Heart left ventricle (tissue), 16 donors: ENCODE data around the gene BARX1. TPM values are rescaled to one million over a fixed set of nuclear protein-coding genes. Genes with fewer than 3 reads are reported as not detected.
A peak's percentile ranks its signal among the peaks of the same experiment; 100 is the strongest.

ENCODE experiments used
- ATAC-seq, 4 donors: fragments of 200-7000 bp; cut with Tn5 transposase; one replicate each; pipeline ENCODE4 v1.9.1; 2020 to 2022; ENCODE audit warnings: moderate library complexity in 4 of 4, mild to moderate bottlenecking in 3 of 4, moderate number of reproducible peaks in 1 of 4
- DNase-seq, 5 donors: peaks; one replicate each; pipeline ENCODE4 v3.0.0-alpha.2; 2020
- H3K27ac ChIP-seq, 12 donors: fragments of 200-600 bp; sonication (generic) in 4 of 12; one replicate each; pipeline versions ENCODE4 v1.5.0 to v1.8.0; 2016 to 2022; ENCODE audit warnings: mild to moderate bottlenecking in 2 of 12
- H3K27me3 ChIP-seq, 9 donors: fragments of 200-600 bp; sonication (generic) in 2 of 9; one replicate each; pipeline versions ENCODE4 v1.5.1 to v1.8.0; 2016 to 2022; ENCODE audit warnings: mild to moderate bottlenecking in 3 of 9
- H3K36me3 ChIP-seq, 9 donors: fragments of 200-600 bp; sonication (generic) in 2 of 9; one replicate each; pipeline versions ENCODE4 v1.5.0 to v1.8.0; 2018 to 2022; ENCODE audit warnings: mild to moderate bottlenecking in 2 of 9
- H3K4me1 ChIP-seq, 12 donors: fragments of 200-600 bp; sonication (generic) in 4 of 12; one replicate each; pipeline versions ENCODE4 v1.5.0 to v1.8.0; 2016 to 2022; ENCODE audit warnings: mild to moderate bottlenecking in 3 of 12
- H3K4me3 ChIP-seq, 12 donors: fragments of 200-600 bp; sonication (generic) in 4 of 12; one replicate each; pipeline versions ENCODE4 v1.5.0 to v1.8.0; 2017 to 2022; ENCODE audit warnings: mild to moderate bottlenecking in 9 of 12, moderate library complexity in 4 of 12
- H3K9me3 ChIP-seq, 12 donors: fragments of 200-600 bp; sonication (generic) in 4 of 12; one replicate each; pipeline versions ENCODE4 v1.5.0 to v1.8.0; 2016 to 2022; ENCODE audit warnings: mild to moderate bottlenecking in 1 of 12
- CTCF ChIP-seq, 12 donors: fragments of 200-600 bp; sonication (generic) in 4 of 12; IDR thresholded peaks; one replicate each; pipeline versions ENCODE4 v1.5.0 to v1.8.0; 2018 to 2022; ENCODE audit warnings: antibody characterized with exemption in 12 of 12, mild to moderate bottlenecking in 5 of 12
- POLR2A ChIP-seq, 2 donors: fragments of 450-650 bp; IDR thresholded peaks; one replicate each; pipeline ENCODE4 v1.6.1; 2017; ENCODE audit warnings: antibody characterized with exemption in 2 of 2, mild to moderate bottlenecking in 2 of 2, moderate library complexity in 2 of 2
- WGBS, 4 donors: extraction: QIAGEN DNeasy Blood & Tissue Kit in 2 of 4; methylation state at CpG; one replicate each; pipeline versions ENCODE4 v1.1.5 to v1.1.7; 2013 to 2018; 5-methylcytosine and 5-hydroxymethylcytosine counted together
- intact Hi-C, 10 donors: fragments of 100-400 bp; cut with DNase I; formaldehyde crosslinking; loops; one replicate each; pipeline versions ENCODE4 v1.11.1 to v1.14.2; 2022
- polyA plus RNA-seq, 2 donors: library from polyadenylated mRNA; stranded (reverse); fragments of 200-250 nt; gene quantifications; one replicate each; pipeline ENCODE4 v1.2.3, GENCODE V29; 2013
- total RNA-seq, 9 donors: library from RNA; depleted of rRNA in 2 of 9; stranded (reverse); fragments of >200 nt in 2 of 9; fragmentation: NEBNext Ultra II Directional in 3 of 9; extraction: Animal tissue kit (Norgen Biotek cat#: 25700) in 3 of 9; gene quantifications; one replicate each; pipeline versions ENCODE4 v1.1.0 to v1.2.4, GENCODE V29; 2016 to 2023
- donor health status: ischemic (EF 13 %, LVEDD 7.1; RV severe dilation, severe dysfunction).
- donor health status: healthy with polysubstance abuse.
- donor health status: DM: no; HTN: yes; CAD: no.
- donor health status: DM: no; HTN: no; CAD: no.
- donor health status: ischemic (EF 25% LVEDD 6.9; RV normal size, moderate dysfunction).
- donor health status: ischemic (EF 25% LVEDD 5.7; RV mildly dilated, moderate dysfunction).
- donor health status: healthy.
- donor health status: DM: yes; HTN: yes; CAD: no.
- donor health status: ischemic (EF 35%, LVEDD 5.7; RV mildly dilated, moderate dysfunction).
- donor health status: nonischemic (EF 11% LVEDD 7.7; RV severe dilation, severe dysfunction).
- donor health status: DM: yes; HTN: yes; CAD: no.
- donor health status: PGD.
- donor health status: ischemic (EF 29% LVEDD 5.4; RV normal size, mild dysfunction).
- donor health status: nonischemic (EF 23%, LVEDD 6.1; RV moderate dilation, normal function).

BARX1 gene
- total and polyA plus RNA-seq, 11 donors = not detected

GRCh38 chr9:93952784-93953495, 2.2 kb downstream of the BARX1 start:
- no peaks in the 10 kb centered on the region for H3K36me3 ChIP-seq
- ATAC-seq (no peak), DNase-seq (peak in 1 of 5 donors; percentile 45)
- WGBS, 4 donors = 2 to 7% (median 3%) methylated on average over 10 to 55 of the region's 55 CpGs
- H3K27ac ChIP-seq = no peak overlapping the region
- no peaks in the 10 kb centered on the region for H3K9me3 ChIP-seq
- intact Hi-C loops = loop anchor here in 1 of 10 donors (10.0 kb wide), 1 partner anchor 138 kb away; no protein-coding TSS in a partner anchor
- H3K4me1 ChIP-seq = peaks cover 8 to 66% (median 45%) of the 10 kb centered on the region in 12 donors
- H3K4me3 ChIP-seq = peak overlapping the region in 1 of 12 donors; percentile 7
- peaks cover 75 to 97% (median 95%) of the 10 kb centered on the region in 9 donors for H3K27me3 ChIP-seq
- TF ChIP-seq POLR2A (IDR thresholded peaks at IDR 0.05) (no peak), CTCF (IDR thresholded peaks at IDR 0.05) (no peak)

- TF ChIP-seq CTCF (IDR thresholded peaks at IDR 0.05) (no peak), POLR2A (IDR thresholded peaks at IDR 0.05) (no peak)
- no peak for DNase-seq
- Histone ChIP-seq H3K4me1 (peaks cover 8 to 66% (median 45%) of the 10 kb centered on the region in 12 donors), H3K27me3 (peaks cover 73 to 97% (median 95%) of the 10 kb centered on the region in 9 donors), H3K9me3 (no peaks in the 10 kb centered on the region), H3K36me3 (no peaks in the 10 kb centered on the region), H3K4me3 (peak overlapping the region in 10 of 12 donors; percentile 37 to 61 (median 49)), H3K27ac (no peak overlapping the region)
- ATAC-seq = no peak
- 2 to 5% (median 3%) methylated on average over 32 to 39 of the region's 39 CpGs for WGBS, 4 donors
- intact Hi-C loops = loop anchor here in 1 of 10 donors (10.0 kb wide), 1 partner anchor 137 kb away; no protein-coding TSS in a partner anchor
These were observed 2.9 kb downstream of the BARX1 start for GRCh38 chr9:93952119-93952783.

GRCh38 chr9:93951655-93952118, 3.5 kb downstream of the BARX1 start:
- peaks cover 8 to 66% (median 45%) of the 10 kb centered on the region in 12 donors for H3K4me1 ChIP-seq
- ATAC-seq = no peak
- H3K27ac ChIP-seq = no peak overlapping the region
- peak overlapping the region in 11 of 12 donors; percentile 37 to 61 (median 48) for H3K4me3 ChIP-seq
- peak in 1 of 5 donors; percentile 57 for DNase-seq
- intact Hi-C loops = loop anchor here in 1 of 10 donors (10.0 kb wide), 1 partner anchor 137 kb away; no protein-coding TSS in a partner anchor
- H3K36me3 ChIP-seq = no peaks in the 10 kb centered on the region
- WGBS, 4 donors = 1 to 4% (median 2%) methylated on average over 19 to 39 of the region's 39 CpGs
- TF ChIP-seq CTCF (IDR thresholded peaks at IDR 0.05) (no peak), POLR2A (IDR thresholded peaks at IDR 0.05) (no peak)
- peaks cover 70 to 97% (median 95%) of the 10 kb centered on the region in 9 donors for H3K27me3 ChIP-seq
- no peaks in the 10 kb centered on the region for H3K9me3 ChIP-seq
